Keratinocyte (primary cell): ENCODE results near the gene KIF21A.

ENCODE experiments used
- CTCF ChIP-seq, 3 experiments: IDR thresholded peaks in 1 of 3; conservative IDR thresholded peaks in 1 of 3; optimal IDR thresholded peaks in 1 of 3; 2 replicates in 2 of 3; 3 replicates in 1 of 3; pipeline versions ENCODE3 to v1.5.1; 2011; ENCODE audit warnings: low read length in 3 of 3, mild to moderate bottlenecking in 3 of 3, moderate library complexity in 2 of 3, control low read depth in 1 of 3, inconsistent platforms in 1 of 3; ENCODE audit not compliant: insufficient read depth in 2 of 3; ENCODE audit errors: extremely low read depth in 1 of 3
- EZH2 ChIP-seq: IDR thresholded peaks from one replicate; pipeline ENCODE4 v1.6.1; 2012; ENCODE audit warnings: inconsistent platforms, mild to moderate bottlenecking, low read length, moderate library complexity

- TF ChIP-seq CTCF (optimal IDR thresholded peaks at IDR 0.05 in 1 of 3, IDR thresholded peaks at IDR 0.05 in 1 of 3, conservative IDR thresholded peaks at IDR 0.05 in 1 of 3; ENCODE audit: extremely low read depth in 1 of 3, insufficient read depth in 2 of 3, low read length in 3 of 3) (no peak), EZH2 (no peak)
Observed at GRCh38 chr12:39393890-39394289, 49.0 kb downstream of the KIF21A start.
